Measurements from ENCODE around the gene NR1H2.

Gene NR1H2

DNA sequence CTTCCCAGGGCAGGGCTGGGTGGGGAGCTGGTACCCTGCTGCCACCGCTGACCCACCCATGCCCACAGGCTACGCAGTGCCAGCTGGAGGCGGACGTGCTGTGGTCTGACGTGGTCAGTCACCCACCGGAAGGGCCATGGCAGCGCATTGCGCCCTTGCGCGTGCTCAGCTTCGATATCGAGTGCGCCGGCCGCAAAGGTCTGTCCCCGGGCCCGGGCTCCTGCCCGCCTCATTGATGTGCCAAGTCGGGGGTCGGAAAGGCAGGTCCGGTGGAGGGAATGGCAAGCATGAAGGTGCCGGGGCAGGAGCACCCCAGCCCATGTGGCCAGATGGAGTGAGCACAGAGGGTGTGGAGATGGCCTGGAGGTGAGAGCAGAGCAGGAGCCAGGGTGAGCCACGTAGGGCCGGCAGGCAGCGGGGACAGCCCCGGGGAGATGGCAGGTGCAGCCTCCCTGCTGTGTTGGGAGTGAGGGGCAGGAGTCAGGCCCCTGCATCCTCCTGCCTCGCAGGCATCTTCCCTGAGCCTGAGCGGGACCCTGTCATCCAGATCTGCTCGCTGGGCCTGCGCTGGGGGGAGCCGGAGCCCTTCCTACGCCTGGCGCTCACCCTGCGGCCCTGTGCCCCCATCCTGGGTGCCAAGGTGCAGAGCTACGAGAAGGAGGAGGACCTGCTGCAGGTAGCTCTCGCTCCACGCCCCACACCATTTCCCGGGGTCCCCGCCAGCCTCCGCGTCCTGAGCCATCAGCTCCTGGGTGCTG lies 26.5 kb downstream of the NR1H2 start:
- DNase-seq (ENCODE audit: low read depth), result no peak

- no peak for DNase-seq (ENCODE audit: low read depth)
These were observed 30.0 kb downstream of the NR1H2 start for GRCh38 chr19:50406156-50406820.

DNA sequence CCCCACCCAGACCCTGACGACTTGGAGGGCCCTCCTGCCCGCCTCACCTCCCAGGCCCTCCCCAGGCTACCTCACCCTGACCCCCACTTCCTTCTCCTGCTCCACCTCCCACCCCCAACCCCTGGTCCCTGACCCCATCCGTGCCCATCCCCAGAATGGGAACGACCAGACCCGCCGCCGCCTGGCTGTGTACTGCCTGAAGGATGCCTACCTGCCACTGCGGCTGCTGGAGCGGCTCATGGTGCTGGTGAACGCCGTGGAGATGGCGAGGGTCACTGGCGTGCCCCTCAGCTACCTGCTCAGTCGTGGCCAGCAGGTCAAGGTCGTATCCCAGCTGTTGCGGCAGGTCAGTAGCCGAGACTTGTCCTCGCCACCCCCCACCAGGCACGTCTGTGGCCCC lies 30.6 kb downstream of the NR1H2 start:
- DNase-seq (ENCODE audit: low read depth), result no peak

DNA sequence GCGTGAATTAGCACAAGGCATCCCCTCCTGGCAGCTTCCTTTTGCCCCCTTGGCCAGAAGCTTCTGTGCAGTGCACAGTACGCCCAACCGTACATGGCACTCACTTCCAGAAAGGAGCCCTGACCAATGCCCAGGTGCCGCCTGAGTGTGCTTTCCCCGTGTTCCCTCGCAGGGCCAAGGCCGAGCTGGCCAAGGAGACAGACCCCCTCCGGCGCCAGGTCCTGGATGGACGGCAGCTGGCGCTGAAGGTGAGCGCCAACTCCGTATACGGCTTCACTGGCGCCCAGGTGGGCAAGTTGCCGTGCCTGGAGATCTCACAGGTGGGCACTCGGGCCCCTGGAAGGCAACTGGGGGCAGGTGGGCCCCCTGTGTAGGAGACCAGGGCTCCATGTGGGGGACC lies 33.1 kb downstream of the NR1H2 start:
- no peak for DNase-seq (ENCODE audit: low read depth)

DNA sequence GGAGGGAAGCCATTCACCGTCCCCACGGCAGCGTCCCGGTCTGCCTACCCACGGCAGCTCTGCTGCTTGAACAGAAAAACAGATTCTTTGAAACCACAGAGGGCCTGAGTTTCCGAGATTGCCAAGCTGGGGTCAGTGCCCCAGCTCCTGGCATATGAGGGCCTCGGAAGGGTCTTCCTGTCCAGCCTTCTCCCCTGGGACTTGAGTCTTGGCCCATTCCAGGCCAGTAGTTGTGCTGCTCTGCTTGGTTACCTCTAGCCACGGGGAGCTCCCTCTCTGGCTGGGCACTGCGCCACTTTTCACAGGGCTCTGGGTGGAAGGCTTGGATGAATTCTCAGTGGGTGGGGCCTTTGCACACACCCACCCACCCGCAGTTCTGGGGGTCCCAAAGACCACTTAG lies 33.9 kb downstream of the NR1H2 start:
- no peak for DNase-seq (ENCODE audit: low read depth)

DNA sequence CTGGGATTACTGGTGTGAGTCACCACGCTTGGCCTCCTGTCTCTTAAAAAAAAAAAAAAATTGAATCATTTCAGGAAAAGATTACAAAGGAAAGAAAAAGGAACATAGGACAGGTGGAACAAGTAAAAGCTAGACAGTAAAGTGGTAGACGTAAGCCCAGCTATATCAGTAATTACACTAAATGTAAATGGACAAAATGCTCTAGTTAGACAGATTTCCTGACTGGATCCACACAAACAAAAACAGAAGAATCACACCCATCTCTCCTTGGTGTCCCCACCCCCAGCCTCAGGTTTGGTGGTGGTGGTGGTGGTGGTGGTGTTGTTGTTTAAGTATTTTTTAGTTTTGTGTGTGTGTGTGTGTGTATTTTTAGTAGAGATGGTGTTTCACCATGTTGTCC lies 36.2 kb downstream of the NR1H2 start:
- DNase-seq (ENCODE audit: low read depth), result no peak

DNA sequence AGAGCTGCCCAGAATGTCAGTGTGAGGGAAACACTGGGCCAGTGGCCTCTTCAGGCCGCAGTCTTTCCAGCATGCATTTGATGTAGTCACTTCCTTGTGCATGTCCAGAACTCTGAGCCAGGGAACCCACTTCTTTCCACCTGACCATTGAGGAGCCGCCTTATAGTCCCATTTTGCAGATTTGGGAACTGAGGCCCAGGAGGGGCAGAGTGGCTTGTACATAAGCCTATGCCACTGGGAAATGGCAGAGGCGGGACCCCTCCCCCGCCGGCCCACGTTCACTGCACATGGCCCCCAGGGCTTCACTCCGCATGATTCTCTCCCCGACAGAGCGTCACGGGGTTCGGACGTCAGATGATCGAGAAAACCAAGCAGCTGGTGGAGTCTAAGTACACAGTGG lies 36.8 kb downstream of the NR1H2 start:
- no peak for DNase-seq (ENCODE audit: low read depth)

- no peak for DNase-seq (ENCODE audit: low read depth)
These were observed 37.3 kb downstream of the NR1H2 start for GRCh38 chr19:50413531-50413930.

- DNase-seq (ENCODE audit: low read depth), result peak; percentile 25
These were observed 38.8 kb downstream of the NR1H2 start for GRCh38 chr19:50414864-50415660.

- DNase-seq (ENCODE audit: low read depth), result no peak
These were observed 39.4 kb downstream of the NR1H2 start for GRCh38 chr19:50415661-50416033.

DNA sequence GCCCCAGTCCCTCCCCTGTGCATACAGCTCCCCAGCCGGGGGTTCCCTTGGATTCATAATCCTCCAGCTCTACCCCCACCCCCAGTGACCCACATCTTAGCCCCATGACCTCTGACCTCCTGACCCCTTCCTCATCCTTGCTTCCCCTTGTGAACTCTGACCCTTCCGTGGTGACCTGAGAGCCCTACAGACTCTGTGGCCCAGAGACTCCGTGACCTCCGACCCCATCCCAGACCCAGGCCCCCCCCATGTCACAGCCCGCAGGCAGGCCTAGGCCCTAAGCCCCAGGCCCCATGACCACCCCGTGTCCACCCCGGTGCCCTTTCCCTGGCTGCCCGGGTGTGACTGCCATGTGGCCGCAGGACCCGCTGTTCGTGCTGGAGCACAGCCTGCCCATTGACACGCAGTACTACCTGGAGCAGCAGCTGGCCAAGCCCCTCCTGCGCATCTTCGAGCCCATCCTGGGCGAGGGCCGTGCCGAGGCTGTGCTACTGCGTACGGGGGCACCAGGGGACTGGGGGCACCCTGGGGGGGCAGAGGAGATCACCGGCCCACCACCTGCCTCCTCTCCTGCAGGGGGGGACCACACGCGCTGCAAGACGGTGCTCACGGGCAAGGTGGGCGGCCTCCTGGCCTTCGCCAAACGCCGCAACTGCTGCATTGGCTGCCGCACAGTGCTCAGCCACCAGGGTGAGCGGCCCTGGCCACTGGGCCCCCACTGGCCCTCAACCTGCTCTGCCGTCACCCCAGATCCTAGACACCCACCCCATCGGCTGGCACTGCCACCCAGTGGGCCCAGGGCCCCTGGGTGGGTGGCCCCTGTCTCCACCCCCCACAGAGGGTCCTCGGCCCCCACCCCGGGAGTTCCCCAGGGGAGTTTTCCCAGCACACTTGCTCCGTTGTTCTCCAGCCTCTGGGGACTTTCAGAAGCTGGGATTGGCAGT lies 40.0 kb downstream of the NR1H2 start:
- DNase-seq (ENCODE audit: low read depth), result no peak

GRCh38 chr19:50417111-50418081 lies 41.1 kb downstream of the NR1H2 start:
- no peak for DNase-seq (ENCODE audit: low read depth)

- no peak for DNase-seq (ENCODE audit: low read depth)
These were observed 42.1 kb downstream of the NR1H2 start, which contains the start of gene SPIB for GRCh38 chr19:50418176-50419021. TSS of gene SPIB (plus strand) at chr19:50418938. CDS start at chr19:50418963, 25 bp downstream.

DNA sequence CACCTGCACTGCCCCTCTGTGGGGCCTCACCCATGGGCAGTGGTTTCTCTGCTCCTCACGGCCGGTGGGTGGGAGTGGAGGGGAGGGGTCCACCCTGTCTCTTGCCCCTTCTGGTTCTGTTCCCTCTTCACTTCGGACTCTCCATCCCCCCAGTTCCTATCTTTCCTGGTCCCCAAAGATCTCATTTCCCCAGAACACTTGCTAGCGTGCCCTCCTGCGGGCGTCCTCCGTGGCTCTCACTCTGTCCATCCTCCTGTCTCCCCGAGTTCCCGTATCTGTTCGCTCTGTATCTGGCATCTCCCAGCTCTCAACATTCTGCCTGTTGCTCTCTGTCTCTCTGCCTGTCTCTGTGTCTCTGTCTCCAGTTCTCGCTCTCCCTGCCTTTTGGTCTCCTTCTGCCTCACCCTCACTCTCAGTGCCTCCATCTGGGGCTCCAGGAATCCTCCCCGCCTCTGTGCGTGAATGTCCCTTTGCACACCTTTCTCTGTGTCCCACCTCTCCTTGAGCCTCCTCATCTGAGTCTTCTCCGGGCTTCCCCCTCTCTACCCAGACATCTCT lies 42.8 kb downstream of the NR1H2 start:
- no peak for DNase-seq (ENCODE audit: low read depth)

- DNase-seq (ENCODE audit: low read depth), result no peak
These were observed 43.4 kb downstream of the NR1H2 start for GRCh38 chr19:50419580-50420035.

DNA sequence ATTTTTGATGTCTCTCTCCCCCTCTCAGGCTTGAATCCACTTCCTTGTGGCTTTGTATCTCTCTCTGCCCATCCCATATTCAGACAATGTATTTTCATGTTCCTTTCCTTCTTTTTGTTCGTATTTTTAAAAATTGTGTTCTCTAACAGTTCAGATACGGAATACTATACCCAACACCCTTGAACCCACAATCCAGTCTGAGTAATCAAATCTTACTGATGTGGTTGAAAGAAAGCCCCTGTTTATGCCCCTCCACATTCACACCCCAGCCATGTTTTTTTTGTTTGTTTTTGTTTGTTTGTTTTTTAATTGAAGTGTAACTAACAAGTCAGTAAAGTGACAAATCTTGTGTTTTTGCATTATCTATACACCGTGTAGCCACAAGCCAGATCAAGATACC lies 43.9 kb downstream of the NR1H2 start:
- DNase-seq (ENCODE audit: low read depth), result no peak

DNA sequence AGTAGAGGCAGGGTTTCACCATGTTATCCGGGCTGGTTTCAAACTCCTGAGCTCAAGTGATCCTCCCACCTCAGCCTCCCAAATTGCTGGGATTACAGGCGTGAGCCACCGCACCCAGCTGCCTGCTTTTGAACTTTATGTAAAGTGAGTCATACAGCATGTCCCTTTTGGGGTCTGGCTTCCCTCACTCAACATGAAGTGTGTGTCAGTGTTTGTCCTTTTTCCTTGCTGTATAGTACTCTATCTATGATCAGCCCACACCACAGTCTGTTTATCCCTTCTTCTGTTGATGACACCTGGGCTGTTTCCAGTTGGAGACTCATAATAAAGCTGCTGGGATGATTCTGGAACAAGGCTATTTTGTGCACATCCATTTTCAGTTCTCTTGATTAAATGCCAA lies 44.6 kb downstream of the NR1H2 start:
- DNase-seq (ENCODE audit: low read depth), result no peak

DNA sequence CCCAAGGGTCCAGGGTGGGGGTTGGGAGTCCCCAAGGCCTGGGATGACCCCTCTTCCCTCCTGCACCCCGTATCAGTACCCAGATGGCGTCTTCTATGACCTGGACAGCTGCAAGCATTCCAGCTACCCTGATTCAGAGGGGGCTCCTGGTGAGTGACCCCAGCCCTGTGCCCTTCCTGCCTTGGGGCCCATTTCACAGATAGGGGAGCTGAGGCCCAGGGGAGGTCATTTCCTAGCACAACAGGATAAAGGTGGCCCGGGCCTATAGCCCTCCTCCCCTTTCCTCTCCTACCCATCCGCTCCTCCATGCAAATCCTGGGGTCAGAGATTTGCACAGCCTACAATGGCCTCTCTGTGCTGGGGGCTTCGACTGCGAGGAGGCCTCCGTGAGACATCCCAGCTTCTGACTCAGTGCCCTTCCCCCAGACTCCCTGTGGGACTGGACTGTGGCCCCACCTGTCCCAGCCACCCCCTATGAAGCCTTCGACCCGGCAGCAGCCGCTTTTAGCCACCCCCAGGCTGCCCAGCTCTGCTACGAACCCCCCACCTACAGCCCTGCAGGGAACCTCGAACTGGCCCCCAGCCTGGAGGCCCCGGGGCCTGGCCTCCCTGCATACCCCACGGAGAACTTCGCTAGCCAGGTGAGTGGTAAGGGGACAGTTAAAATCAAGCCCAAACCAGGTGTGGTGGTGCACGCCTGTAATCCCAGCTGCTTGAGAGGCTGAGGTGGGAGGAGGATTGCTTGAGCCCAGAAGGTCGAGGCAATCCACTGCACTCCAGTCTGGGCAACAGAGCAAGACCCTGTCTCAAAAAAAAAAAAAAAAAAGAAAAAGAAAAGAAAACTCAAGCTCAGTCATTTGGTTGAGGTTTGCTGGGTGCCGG lies 46.4 kb downstream of the NR1H2 start:
- DNase-seq (ENCODE audit: low read depth), result no peak
